OCI-LY1 (cell line): ENCODE data around the gene IGLL5.

ENCODE experiments used
- H2AFZ ChIP-seq: fragments of 200-600 bp; sonication (generic), shearing (Covaris generic); 2 replicates; pipeline ENCODE4 v1.6.0; 2014; ENCODE audit warnings: antibody characterized with exemption, mild to moderate bottlenecking, low read length
- H3F3A ChIP-seq: fragments of 200-600 bp; sonication (generic), shearing (Covaris generic); 2 replicates; pipeline ENCODE4 v1.6.0; 2014; ENCODE audit warnings: mild to moderate bottlenecking, antibody characterized with exemption, low read length, moderate library complexity; ENCODE audit not compliant: insufficient read depth
- H3K27ac ChIP-seq: fragments of 200-600 bp; sonication (generic); 2 replicates; pipeline ENCODE4 v1.5.1; 2014; ENCODE audit warnings: low read length, mixed run types, mild to moderate bottlenecking, low read depth; ENCODE audit not compliant: poor library complexity, severe bottlenecking
- H3K27me3 ChIP-seq: fragments of 200-600 bp; sonication (generic); 2 replicates; pipeline ENCODE4 v1.6.0; 2014; ENCODE audit warnings: antibody characterized with exemption, mild to moderate bottlenecking, low read length, moderate library complexity; ENCODE audit not compliant: insufficient read depth
- H3K36me3 ChIP-seq: fragments of 200-600 bp; sonication (generic); 2 replicates; pipeline ENCODE4 v1.6.1; 2014; ENCODE audit warnings: mild to moderate bottlenecking, antibody characterized with exemption, low read length, moderate library complexity, mixed read lengths; ENCODE audit not compliant: insufficient read depth
- H3K4me1 ChIP-seq: fragments of 200-600 bp; sonication (generic); 2 replicates; pipeline ENCODE4 v1.5.1; 2014; ENCODE audit warnings: mild to moderate bottlenecking, low read length, moderate library complexity; ENCODE audit not compliant: insufficient read depth, severe bottlenecking
- H3K4me2 ChIP-seq: fragments of 200-600 bp; sonication (generic), shearing (Covaris generic); 2 replicates; pipeline ENCODE4 v1.6.1; 2014; ENCODE audit warnings: low read length
- H3K4me3 ChIP-seq: fragments of 200-600 bp; sonication (generic); 2 replicates; pipeline ENCODE4 v1.5.1; 2014; ENCODE audit warnings: low read length, low read depth, mild to moderate bottlenecking, mixed read lengths; ENCODE audit not compliant: poor library complexity, severe bottlenecking
- H3K79me2 ChIP-seq: fragments of 200-600 bp; shearing (Covaris generic); 2 replicates; pipeline ENCODE4 v1.6.1; 2016; ENCODE audit warnings: mixed run types, low read length, mixed read lengths; ENCODE audit not compliant: insufficient read depth
- H3K9ac ChIP-seq: fragments of 200-600 bp; sonication (generic), shearing (Covaris generic); 2 replicates; pipeline ENCODE4 v1.6.1; 2014; ENCODE audit warnings: mild to moderate bottlenecking, low read length, mixed read lengths
- H3K9me2 ChIP-seq: fragments of 200-600 bp; sonication (generic), shearing (Covaris generic); 2 replicates; pipeline ENCODE4 v1.6.1; 2014; ENCODE audit warnings: low read depth, mild to moderate bottlenecking, low read length, mixed read lengths
- H3K9me3 ChIP-seq: fragments of 200-600 bp; shearing (Covaris generic); 2 replicates; pipeline ENCODE4 v1.6.1; 2014; ENCODE audit warnings: low read length, mixed read lengths
- H4K20me1 ChIP-seq: fragments of 200-600 bp; sonication (generic), shearing (Covaris generic); 2 replicates; pipeline ENCODE4 v1.6.0; 2016; ENCODE audit warnings: mild to moderate bottlenecking, low read length; ENCODE audit not compliant: insufficient read depth
- CTCF ChIP-seq: fragments of 200-600 bp; sonication (generic), shearing (Covaris generic); IDR thresholded peaks from 2 replicates; pipeline ENCODE4 v1.5.1; 2017; ENCODE audit warnings: mild to moderate bottlenecking, antibody characterized with exemption, low read length, moderate library complexity, mixed read lengths
- EZH2 ChIP-seq: fragments of 200-600 bp; sonication (generic), shearing (Covaris generic); IDR thresholded peaks from 2 replicates; pipeline ENCODE4 v1.8.0; 2017; ENCODE audit warnings: borderline replicate concordance, mixed run types, mild to moderate bottlenecking, antibody characterized with exemption, low read length, moderate library complexity, mixed read lengths

Gene IGLL5

GRCh38 chr22:22926370-22927195, 39.0 kb downstream of the IGLL5 start:
- H2AFZ ChIP-seq: no peak overlapping the region
- H4K20me1 ChIP-seq: no peaks in the 10 kb centered on the region
- peak overlapping the region; percentile 97 for H3K9ac ChIP-seq
- H3K27me3 ChIP-seq: no peaks in the 10 kb centered on the region
- peak overlapping the region; percentile 39; the same call in 1 of the 2 replicates for H3K4me2 ChIP-seq
- no peaks in the 10 kb centered on the region for H3K36me3 ChIP-seq
- no peak overlapping the region for H3K4me3 ChIP-seq
- H3K27ac ChIP-seq: peak overlapping the region; percentile 99
- H3F3A ChIP-seq: peaks cover 12% of the 10 kb centered on the region; the same call in 1 of the 2 replicates
- no peak for TF ChIP-seq CTCF
- no peaks in the 10 kb centered on the region for H3K9me2 ChIP-seq
- H3K9me3 ChIP-seq: no peaks in the 10 kb centered on the region
- no peaks in the 10 kb centered on the region for H3K79me2 ChIP-seq
- H3K4me1 ChIP-seq: peaks cover 99% of the 10 kb centered on the region

GRCh38 chr22:22927196-22927887, 39.7 kb downstream of the IGLL5 start:
- Histone ChIP-seq H4K20me1 (no peaks in the 10 kb centered on the region), H2AFZ (no peak overlapping the region), H3K27me3 (no peaks in the 10 kb centered on the region), H3K36me3 (no peaks in the 10 kb centered on the region), H3K4me3 (no peak overlapping the region), H3K9me2 (no peaks in the 10 kb centered on the region), H3K4me1 (peaks cover 99% of the 10 kb centered on the region), H3K9ac (peak overlapping the region; percentile 83), H3K27ac (peak overlapping the region; percentile 99), H3K9me3 (no peaks in the 10 kb centered on the region), H3K4me2 (peak overlapping the region; percentile 52; the same call in 1 of the 2 replicates), H3F3A (peaks cover 12% of the 10 kb centered on the region; the same call in 1 of the 2 replicates), H3K79me2 (no peaks in the 10 kb centered on the region)
- TF ChIP-seq EZH2 (no peak), CTCF (no peak)

DNA sequence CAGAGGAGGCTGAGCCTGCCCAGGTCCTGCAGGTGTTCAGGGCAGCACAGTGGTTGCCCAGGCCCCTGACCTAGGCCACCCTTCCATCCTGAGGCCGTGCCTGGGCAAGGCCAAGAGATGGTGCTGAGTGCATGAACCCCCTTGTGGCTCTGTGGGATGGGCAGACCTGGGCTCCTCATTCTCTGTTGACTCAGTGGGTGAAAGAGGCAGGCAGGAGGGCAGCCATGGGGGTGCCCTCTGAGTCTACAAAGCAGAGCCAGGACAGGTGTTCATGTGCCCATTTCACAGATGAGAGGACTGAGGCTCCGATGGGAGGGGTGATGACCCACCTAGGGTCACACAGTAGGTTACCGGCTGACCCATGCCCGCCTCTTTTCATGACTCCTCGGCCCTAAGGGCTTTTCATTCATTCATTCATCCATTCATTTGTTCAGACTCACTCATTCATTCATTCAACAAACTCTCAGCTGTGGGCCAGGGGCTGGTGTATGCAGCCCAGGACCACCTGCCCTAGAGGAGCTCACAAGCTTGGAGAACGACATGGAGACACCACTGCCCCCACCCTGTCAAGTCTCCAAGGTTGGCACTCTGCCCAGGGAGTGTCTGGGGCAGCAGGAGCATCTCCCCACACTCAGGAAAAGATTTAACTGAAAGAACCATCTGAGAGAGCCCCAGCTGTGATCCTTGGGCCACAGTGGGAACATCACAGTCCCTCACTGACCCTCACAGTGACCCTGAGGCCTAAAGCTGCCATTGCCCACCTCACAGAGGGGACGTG, 40.5 kb downstream of the IGLL5 start:
- Histone ChIP-seq H3K9ac (peak overlapping the region; percentile 83), H3K4me1 (peaks cover 99% of the 10 kb centered on the region), H3K79me2 (no peaks in the 10 kb centered on the region), H3K9me2 (no peaks in the 10 kb centered on the region), H3K9me3 (no peaks in the 10 kb centered on the region), H3K27ac (peak overlapping the region; percentile 99), H3F3A (peaks cover 12% of the 10 kb centered on the region; the same call in 1 of the 2 replicates), H3K27me3 (no peaks in the 10 kb centered on the region), H3K36me3 (no peaks in the 10 kb centered on the region), H3K4me3 (peak overlapping the region; percentile 13), H3K4me2 (peak overlapping the region; percentile 52), H4K20me1 (no peaks in the 10 kb centered on the region), H2AFZ (no peak overlapping the region)
- TF ChIP-seq CTCF: no peak
- TF ChIP-seq EZH2: no peak
